IPS-11a (cell line): ENCODE measurements around the gene PTBP3.

Experiments
- H3K4me3 ChIP-seq: one replicate; pipeline ENCODE4 v1.5.1; 2013; ENCODE audit warnings: low read depth, low read length, control low read depth

Gene PTBP3

DNA sequence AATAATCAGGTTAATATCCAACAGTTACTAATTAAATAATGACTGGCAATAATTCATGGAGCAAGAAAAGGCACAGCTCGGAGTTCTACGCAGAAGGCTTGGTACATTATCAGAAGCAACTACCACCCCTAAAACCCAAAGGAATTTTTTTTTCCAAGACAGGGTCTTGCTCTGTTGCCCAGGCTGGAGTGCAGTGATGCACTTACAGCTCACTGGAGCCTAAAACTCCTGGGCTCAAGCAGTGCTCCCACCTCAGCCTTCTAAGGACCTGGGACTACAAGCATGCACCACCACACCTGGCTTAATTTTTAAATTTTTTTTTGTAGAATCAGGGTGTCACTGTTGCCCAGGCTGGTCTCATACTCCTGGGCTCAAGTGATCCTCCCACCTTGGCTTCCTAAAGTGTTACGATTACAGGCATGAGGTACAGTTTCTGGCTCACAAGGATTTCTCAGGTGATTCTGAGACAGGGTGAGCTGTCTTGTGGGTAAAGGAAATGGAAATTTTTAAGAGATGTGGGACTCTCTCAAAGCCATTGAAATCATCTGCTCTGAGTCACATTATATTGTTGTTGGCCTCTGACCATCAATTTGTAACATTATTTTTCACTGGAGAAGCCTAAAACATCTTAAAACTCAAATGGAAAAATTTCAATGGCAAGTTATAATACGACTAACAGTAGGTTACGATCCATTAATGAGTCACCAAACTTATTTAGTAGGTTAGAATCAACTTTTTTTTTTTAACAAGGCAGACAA lies 26.8 kb upstream of the PTBP3 start:
- no peak overlapping the region for H3K4me3 ChIP-seq

GRCh38 chr9:112355427-112355897 lies 22.0 kb upstream of the PTBP3 start:
- H3K4me3 ChIP-seq: no peak overlapping the region

DNA sequence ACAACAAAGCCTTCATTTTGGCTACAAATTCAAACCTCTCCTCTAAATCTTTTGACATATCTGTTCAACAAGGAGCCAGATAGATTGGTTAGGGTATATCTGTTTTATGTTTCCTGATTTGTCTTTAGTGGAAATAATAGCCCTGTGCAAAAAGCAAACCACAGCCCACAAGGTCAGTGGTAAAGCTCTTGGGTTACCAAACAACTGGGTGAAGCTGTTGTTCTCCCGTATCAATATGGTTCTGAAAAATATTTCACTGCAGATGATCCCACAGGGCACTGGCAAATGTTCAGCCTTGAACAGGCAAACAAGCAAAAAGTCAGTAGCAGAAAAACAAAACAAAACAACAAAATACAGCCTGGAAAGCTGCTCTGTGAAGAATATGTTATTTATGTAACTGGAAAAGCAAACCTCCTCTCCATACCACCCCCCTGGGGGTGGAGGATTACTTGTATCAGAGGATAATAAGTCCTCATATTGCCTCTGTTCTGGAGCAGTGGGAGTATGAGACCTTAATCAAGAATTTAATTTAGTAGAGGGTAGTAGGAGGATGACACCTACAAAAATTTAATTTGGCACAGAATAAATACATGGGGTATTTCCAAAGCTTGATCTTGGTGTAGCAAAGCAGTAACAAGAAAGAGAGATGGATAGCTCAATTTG lies 20.8 kb upstream of the PTBP3 start:
- no peak overlapping the region for H3K4me3 ChIP-seq

DNA sequence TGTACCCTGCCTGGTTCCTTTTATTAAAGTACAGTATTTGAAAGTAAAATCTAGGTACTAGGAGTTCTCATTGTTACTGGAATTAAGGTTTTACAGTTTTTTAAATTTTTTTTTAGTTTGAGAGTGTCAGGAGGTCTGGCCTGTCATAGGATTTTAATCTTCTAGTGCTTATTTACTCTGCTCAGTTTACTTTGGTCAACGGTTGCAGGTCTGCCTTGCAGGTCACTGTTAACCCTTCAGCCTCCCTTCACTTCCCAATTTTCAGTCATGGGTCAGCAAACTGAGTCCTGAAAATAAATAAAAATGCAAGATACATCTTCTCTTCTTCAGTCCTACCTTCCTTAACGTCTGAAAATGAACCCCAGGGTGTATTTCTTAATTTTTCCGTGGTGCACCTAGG lies 18.8 kb upstream of the PTBP3 start:
- no peak overlapping the region for H3K4me3 ChIP-seq

DNA sequence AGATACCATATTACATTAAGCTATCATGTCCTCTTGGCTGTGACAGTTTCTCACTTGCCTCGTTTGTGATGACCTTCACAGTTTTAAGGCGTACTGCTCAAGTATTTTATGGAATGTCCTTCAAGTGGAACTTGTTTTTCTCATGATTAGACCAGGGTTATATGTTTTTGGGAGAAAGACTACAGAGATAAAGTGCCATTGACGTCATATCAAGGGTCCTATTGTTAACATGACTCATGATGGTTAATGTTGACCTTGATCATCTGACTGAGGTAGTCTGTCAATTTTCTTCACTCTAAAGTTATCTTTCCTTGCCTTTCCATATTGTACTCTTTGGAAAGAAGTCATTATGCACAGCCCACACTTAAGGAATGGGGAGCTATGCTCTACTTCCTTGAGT lies 17.8 kb upstream of the PTBP3 start:
- H3K4me3 ChIP-seq: no peak overlapping the region

GRCh38 chr9:112349008-112349333 lies 15.6 kb upstream of the PTBP3 start:
- no peak overlapping the region for H3K4me3 ChIP-seq

DNA sequence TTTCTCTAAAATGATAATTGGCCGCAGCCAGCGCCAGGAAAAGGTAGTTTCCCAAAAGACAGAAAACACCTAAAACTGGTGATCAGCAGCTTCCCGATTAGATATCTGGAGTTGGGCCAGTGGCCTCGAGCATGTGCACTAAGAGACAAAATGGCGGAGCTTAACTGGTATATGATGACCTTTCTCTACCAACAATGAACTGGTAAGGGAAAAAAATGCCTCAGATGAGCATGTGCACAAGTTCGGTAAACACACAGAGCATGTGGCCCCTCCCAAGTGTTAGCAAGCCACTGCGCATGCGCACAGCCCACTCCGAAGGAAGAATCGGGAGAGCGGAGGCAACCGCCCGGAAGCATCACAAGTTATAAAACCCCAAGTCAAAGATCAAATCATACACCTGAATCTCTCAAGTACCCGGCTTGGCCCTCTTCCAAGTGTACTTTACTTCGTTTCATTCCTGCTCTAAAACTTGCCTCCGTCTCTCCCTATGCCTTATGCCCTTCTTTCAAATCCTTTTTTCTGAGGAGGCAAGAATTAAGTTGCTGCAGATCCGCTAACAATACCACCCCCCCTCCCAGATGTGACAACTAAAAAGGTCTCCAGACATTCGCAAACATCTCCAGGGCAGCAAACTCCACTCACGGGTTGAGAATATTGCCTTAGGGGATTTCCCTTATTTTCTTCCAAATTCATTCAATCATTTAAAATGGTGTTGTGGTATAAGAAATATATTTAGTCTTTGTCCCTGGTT lies 15.0 kb upstream of the PTBP3 start:
- no peak overlapping the region for H3K4me3 ChIP-seq

- no peak overlapping the region for H3K4me3 ChIP-seq
Observed at GRCh38 chr9:112341730-112342129, 8.3 kb upstream of the PTBP3 start.

DNA sequence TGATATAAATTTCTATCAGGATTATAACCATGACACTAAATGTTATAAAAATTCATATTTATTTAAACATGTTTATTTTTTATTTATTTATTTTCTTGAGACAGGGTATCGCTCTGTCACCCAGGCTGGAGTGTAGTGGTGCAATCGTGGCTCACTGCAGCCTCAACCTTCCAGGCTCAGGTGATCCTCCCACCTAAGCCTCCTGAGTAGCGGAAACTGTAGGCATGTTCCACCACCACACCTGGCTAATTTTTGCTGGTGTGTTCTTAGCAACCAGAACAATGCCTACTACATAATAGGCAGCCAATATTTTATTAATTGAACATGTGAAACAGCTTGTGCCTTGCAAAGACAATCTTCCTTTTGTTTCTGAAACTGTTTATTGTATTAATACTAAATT lies 6.5 kb upstream of the PTBP3 start:
- H3K4me3 ChIP-seq: no peak overlapping the region

GRCh38 chr9:112338561-112338960 lies 5.1 kb upstream of the PTBP3 start:
- no peak overlapping the region for H3K4me3 ChIP-seq

- H3K4me3 ChIP-seq: no peak overlapping the region
Observed at GRCh38 chr9:112337547-112337946, 4.1 kb upstream of the PTBP3 start.

GRCh38 chr9:112334432-112334841 lies 1.0 kb upstream of the PTBP3 start:
- peak overlapping the region; percentile 47 for H3K4me3 ChIP-seq

- peak overlapping the region; percentile 82 for H3K4me3 ChIP-seq
Observed at GRCh38 chr9:112333639-112334431, 416 bp upstream of the PTBP3 start.

DNA sequence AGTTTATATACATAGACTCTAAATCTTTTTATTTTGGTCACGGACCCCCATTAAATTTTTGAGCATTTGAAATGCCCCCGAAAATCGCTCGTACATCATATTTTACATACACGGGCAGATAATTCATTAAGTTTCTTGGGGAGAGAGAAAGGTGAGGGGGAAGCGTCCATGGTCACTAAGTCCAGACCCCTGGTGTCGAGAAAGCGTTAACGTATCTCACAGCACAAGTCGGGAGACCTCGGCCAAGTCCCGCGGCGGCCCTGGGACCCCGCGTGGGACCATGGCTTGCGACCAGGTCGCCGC lies 794 bp downstream of the PTBP3 start:
- H3K4me3 ChIP-seq: peak overlapping the region; percentile 82

GRCh38 chr9:112332214-112332613 lies 1.2 kb downstream of the PTBP3 start:
- peak overlapping the region; percentile 82 for H3K4me3 ChIP-seq

GRCh38 chr9:112331674-112331952 lies 1.8 kb downstream of the PTBP3 start:
- H3K4me3 ChIP-seq: peak overlapping the region; percentile 82

- no peak overlapping the region for H3K4me3 ChIP-seq
Observed at GRCh38 chr9:112328545-112328944, 4.9 kb downstream of the PTBP3 start.

DNA sequence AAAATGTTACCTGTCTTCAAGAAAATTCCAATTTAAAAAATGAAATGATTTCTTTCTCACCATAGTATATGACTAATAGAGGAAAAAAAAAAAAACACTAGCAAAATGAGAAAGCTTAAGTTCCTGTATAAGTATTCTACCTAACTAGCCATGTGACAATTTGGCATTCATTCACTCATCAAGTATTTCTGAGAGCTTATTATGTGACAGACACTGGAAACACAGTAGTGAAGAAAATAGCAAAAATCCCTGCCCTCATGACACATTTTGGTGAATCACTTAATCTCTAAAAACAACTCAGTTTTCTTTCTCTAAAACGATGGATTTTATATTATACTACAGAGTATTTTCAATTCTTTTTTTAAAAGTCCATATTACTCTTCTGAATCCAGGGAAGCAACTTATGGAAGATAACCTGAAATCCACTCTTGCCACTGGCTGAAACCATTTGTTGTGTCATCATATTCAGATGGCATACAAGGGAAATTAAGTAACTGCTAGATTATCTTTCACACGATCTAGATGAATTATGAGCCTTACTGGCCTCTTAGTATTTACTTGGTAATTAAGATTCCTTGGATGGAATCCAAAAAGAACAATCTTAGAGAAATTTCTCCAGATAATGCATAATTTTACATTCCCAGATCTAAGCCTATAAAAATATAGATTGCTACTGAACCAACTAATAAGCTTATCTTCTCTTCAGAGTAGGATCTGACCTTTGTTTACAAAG lies 5.5 kb downstream of the PTBP3 start:
- no peak overlapping the region for H3K4me3 ChIP-seq

- no peak overlapping the region for H3K4me3 ChIP-seq
Observed at GRCh38 chr9:112326194-112326593, 7.2 kb downstream of the PTBP3 start.

DNA sequence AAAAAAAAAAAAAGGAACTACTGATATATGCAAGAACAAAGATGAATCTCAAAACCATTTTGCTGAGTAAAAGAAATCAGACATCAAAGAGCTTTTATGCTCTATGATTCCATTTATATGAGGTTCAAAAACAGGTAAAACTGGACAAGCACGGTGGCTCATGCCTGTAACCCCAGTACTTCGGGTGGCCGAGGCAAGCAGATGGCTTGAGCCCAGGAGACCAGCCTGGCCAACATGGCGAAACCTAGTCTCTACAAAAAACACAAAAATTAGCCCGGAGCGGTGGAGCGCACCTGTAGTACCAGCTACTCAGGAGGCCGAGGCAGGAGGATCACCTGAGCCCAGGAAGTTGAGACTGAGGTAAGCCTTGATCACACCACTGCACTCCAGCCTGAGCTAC lies 7.8 kb downstream of the PTBP3 start:
- no peak overlapping the region for H3K4me3 ChIP-seq

- no peak overlapping the region for H3K4me3 ChIP-seq
Observed at GRCh38 chr9:112325127-112325526, 8.3 kb downstream of the PTBP3 start.
